ENCODE results near the gene RPUSD4.
A peak's percentile ranks its signal among the peaks of the same experiment; 100 is the strongest.

RPUSD4 gene

GRCh38 chr11:126188332-126189108, 22.9 kb downstream of the RPUSD4 start:
- no peak for FAIRE-seq
- no peak for TF ChIP-seq CTCF (IDR thresholded peaks at IDR 0.05; ENCODE audit: insufficient read depth, missing control alignments)

GRCh38 chr11:126186708-126187529, 24.5 kb downstream of the RPUSD4 start:
- peak; percentile 25 for TF ChIP-seq CTCF (IDR thresholded peaks at IDR 0.05; ENCODE audit: insufficient read depth, missing control alignments)
- no peak for FAIRE-seq
- no peak for DNase-seq (ENCODE audit: insufficient read length, low spot score)

More at GRCh38 chr11:126188332-126189108, 22.9 kb downstream of the RPUSD4 start:
- DNase-seq (ENCODE audit: insufficient read length, low spot score) = no peak

- no peak for FAIRE-seq
- no peak for TF ChIP-seq CTCF (IDR thresholded peaks at IDR 0.05; ENCODE audit: insufficient read depth, missing control alignments)
- no peak for DNase-seq (ENCODE audit: insufficient read length, low spot score)
Measured at GRCh38 chr11:126186025-126186698, 25.3 kb downstream of the RPUSD4 start.

- no peak for TF ChIP-seq CTCF (IDR thresholded peaks at IDR 0.05; ENCODE audit: insufficient read depth, missing control alignments)
- FAIRE-seq = no peak
Measured at GRCh38 chr11:126185259-126186024, 26.0 kb downstream of the RPUSD4 start.

GRCh38 chr11:126182787-126183445, 28.5 kb downstream of the RPUSD4 start:
- no peak for DNase-seq (ENCODE audit: insufficient read length, low spot score)
- TF ChIP-seq CTCF (IDR thresholded peaks at IDR 0.05; ENCODE audit: insufficient read depth, missing control alignments) = no peak
- FAIRE-seq = no peak

More at GRCh38 chr11:126185259-126186024, 26.0 kb downstream of the RPUSD4 start:
- no peak for DNase-seq (ENCODE audit: insufficient read length, low spot score)
